Activated T-cell treated with anti-CD3 and anti-CD28 coated beads for 48 hours (primary cell): ENCODE measurements around the gene MBNL1.
"Not testable (repeated sequence)": the region's sequence is repeated elsewhere in the genome, so short reads cannot be mapped to it uniquely, and the experiment has no call there.

Source experiments
- DNase-seq: peaks from one replicate; pipeline ENCODE4 v3.0.0-alpha.2; 2020; ENCODE audit warnings: low read depth

MBNL1 gene

DNA sequence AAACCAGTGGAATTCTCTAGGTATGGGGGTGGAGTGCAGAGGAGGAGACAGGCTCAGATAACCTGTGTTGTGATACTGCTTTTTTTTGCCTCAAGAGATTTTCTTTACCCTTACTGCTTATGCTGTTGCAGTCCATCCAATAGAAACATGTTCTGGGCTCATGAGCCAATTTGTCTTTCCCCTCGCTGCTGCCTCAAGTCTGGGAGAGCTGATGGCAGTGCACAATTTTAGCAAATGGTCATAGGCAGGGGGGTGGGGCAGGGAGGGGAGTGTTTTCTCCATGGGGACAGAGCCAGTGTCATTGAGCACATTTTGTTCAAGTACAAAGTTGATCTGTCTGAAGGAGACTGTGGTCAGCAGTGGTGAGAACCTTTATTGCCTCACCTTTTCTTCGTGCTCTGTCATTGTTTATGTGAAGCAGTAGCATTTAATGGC, 134.9 kb downstream of the MBNL1 start:
- no peak for DNase-seq

- no peak for DNase-seq
Observed at GRCh38 chr3:152404976-152405375, 136.2 kb downstream of the MBNL1 start.

DNA sequence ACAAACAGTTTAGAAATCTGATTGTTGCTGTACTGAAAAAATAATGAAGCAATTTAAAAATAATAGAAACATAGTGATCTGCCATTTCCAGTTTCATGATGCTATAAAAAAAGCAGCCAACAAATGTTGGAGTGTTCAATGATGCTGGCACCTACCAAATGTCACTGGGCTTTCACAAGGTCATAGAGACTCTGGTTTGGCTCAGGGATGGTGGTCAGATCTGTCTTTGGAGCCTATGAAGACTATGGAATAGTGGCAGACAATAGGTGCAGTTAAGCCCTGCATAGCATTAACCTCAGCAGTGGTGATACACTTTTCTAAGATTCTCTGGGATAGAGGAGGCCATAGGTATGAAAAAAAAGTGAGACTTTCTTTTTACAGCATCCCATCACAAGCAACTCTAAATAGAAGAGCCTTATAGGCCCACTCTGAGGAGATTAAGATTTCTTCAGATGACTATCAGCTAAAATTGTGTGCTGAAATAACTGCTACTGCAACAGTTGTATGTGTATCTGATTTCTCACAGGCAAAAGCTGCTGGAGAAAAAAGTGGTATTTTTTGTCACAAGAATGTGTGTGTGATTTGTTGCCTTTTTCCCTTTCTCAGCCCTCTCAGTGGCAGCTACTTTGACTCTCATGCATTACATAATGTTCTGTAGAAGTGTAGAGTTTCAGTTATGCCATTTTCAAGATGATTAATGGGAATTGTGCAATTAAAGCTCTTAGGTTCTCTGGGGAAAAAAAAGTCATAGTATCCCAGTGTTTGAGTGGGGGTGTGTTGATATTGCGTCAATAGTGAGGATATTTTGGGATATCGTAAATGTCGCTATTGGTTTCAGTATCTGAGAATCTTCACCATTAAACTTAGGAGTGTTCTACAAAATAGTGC, 137.4 kb downstream of the MBNL1 start:
- DNase-seq = no peak

DNA sequence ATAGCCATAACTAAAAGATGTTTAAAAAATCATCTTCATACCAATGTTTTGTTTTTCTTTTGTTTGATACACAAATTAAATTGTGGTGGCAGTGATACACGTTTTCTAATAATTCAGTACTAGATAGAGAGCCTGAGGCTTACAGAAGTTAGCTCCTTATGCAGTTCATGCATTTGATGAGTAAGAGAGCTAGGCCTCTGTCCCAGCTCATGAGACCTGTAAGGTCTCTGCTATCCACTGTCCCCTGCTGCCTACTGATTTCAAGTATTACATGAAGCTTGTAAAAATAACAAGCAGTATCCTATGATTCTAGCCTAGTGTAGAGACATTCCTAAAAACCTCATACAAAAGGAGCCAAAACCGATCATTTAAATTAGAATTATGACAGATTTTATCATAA, 144.5 kb downstream of the MBNL1 start:
- DNase-seq = no peak

DNA sequence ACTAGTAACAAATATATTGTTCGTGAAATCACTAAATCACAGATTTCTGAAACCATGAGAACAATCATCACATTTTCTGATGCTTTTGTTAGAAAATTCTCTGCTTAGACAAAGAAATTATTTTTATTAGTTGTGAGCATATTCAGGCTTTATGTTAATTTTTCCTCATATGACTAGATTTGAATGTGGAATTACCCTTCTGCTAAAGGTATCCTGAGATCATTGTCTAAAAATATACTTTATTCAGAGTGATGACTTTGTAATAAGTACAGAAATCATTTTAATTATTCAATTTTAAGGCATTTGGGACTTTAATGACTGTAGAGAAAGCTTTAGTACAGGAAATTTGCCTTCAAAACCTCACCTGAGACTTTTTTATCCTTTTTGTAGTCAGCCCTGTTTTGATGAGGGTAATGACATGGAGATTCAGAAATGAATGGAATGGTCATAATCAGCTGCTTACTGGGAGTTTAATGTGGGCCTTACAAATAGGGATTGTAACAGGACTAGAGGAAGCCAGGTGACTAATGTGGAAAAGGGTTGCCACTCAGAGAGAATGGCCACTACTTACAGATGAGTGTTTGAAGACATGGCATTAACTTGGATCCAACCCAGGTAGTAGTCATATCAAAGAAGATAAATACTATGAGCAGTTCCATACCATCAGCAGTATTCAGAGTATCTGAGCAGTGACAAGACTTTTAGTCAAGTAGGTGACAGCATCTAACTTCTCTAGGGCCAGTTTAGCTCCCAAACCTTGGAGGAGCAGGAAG, 148.3 kb downstream of the MBNL1 start:
- no peak for DNase-seq

DNA sequence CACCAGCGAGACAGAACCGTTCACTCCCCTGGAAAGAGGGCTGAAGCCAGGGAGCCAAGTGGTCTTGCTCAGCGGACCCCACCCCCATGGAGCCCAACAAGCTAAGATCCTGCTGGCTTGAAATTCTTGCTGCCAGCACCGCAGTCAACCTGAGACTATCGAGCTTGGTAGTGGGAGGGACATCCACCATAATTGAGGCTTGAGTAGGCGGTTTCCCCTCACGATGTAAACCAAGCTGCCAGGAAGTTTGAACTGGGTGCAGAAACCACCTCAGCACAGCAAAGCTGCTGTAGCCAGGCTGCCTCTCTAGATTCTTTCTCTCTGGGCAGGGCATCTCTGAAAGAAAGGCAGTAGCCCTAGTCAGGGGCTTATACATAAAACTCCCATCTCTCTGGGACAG, 151.0 kb downstream of the MBNL1 start:
- DNase-seq = peak; percentile 20

DNA sequence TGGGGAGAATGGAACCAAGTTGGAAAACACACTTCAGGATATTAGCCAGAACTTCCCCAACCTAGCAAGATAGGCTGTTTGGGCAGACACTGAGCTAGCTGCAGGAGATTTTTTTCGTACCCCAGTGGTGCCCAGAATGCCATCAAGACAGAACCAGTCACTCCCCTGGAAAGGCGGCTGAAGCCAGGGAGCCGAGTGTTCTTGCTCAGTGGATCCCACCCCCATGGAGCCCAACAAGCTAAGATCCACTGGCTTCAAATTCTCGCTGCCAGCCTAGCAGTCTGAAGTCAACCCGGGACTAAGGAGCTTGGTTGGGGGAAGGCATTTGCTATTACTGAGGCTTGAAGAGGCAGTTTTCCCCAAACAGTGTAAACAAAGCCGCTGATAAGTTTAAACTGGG, 152.4 kb downstream of the MBNL1 start:
- no peak for DNase-seq

- no peak for DNase-seq
Observed at GRCh38 chr3:152426393-152426792, 157.7 kb downstream of the MBNL1 start.

DNA sequence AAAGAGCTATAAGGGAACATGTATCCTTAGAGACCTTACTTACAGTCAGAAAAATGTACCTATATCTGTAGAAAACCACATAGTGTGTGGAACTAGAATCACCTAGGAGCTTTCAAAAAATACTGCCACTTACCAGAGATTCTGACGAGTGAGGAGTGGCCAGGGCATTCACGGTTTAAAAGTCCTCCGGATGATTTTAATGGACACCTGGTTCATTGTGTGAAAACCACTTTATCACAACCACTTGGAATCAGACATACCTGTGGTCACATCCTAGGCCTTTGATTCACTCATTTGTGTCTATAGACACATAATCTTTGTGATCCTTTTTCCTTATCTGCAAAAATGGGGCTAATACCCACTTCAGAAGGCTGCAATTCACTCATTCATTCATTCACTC, 159.8 kb downstream of the MBNL1 start:
- DNase-seq = no peak

GRCh38 chr3:152430223-152431002, 161.7 kb downstream of the MBNL1 start:
- DNase-seq = no peak

DNA sequence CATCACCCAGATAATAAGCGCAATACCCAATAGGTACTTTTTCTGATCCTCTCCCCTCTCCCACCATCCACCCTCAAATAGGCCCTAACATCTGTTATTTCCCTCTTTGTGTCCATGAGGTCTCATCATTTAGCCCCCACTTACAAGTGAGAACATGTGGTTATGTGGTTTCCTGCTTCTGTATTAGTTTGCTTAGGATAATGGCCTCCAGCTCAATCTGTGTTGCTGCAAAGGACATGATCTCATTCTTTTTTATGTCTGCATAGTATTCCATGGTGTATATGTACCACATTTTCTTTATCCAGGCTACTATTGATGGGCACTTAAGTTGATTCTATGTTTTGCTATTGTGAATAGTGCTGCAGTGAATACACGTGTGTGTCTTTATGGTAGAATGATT, 165.4 kb downstream of the MBNL1 start:
- DNase-seq = no peak

DNA sequence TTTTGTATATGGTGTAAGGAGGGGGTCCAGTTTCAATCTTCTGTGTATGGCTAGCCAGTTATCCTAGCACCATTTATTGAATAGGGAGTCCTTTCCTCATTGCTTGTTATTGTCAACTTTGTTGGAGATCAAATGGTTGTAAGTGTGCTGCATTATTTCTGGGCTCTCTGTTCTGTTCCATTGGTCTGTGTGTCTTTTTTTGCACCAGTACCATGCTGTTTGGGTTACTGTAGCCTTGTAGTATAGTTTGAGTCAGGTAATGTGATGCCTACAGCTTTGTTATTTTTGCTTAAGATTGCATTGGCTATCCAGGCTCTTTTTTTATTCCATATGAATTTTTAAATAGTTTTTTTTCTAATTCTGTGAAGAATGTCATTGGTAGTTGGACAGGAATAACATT, 166.5 kb downstream of the MBNL1 start:
- not testable (repeated sequence) for DNase-seq

DNA sequence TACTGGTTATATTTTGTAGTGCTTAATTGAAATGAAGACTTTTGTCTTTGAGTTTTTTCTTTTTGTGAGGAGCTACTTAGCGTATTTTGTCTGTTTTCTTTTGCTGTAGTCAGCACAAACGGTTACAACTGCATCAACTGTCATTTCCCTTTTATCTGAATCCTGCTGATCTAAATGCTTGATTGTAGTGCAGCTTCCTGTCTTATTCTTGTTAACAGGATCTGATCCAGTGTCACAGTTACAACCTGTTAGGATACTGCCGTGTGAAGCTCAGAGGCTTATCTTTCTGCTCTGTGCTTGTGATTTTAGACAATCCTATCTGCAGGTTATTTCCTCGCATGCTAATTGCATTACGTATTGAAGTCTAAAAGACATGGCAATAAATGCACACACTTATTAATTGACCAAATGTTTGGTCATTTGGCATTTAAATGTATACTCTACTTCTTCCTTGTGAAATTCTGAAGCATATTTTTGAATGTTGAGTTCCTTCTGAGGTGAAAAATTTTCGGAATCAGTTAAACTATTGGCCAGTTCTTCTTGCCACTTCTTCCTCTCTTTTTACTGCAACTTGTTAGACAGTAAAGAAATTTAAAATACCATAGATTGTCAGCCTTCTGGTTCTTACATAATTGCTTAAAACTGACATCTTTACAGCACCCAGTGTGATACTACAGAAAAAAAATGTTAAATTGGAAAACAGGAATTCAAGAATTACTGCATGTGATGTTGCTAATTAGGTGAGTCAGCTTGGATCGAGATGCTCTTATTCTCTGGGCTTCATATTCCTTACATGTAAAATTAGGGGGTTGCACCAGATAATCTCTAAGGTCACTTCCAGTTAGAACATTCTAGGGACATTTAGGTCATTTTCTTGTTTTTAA, 168.2 kb downstream of the MBNL1 start:
- no peak for DNase-seq

DNA sequence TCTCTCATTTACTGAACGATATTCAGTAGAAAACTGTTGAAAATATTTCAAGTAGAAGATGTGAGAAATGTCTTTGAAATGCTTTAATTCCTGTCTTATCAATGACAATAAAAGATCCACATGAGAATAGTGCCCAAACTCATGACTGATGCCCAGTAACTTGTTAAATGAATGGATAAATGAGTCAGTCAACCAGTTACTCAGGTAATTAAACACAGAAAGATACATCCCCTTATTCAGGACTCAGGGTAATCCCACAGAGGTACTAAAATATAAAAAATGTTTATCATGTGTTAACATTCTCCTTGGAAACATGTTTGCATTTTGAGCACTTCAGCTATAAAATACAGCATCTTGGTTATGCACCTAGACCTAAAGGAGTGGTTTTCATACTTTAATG, 169.5 kb downstream of the MBNL1 start:
- DNase-seq = no peak

DNA sequence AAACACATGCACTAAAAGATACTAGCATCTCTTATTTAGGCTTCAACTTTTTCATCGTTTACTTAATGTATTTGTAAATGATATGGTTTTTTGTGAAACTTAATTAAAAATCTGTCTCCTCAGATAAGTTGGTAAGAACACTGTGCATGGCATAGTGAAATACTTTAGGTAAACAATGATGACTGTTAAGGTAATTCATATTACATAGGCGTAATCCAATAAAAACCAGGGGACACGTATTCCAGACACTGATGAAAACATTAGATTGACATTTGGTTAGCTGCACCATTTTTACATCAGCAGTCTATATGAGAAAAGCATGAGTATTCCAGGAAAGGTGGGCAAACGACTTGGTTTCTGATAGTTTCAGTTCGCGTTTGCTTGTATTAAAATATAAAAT, 170.0 kb downstream of the MBNL1 start:
- DNase-seq = no peak

DNA sequence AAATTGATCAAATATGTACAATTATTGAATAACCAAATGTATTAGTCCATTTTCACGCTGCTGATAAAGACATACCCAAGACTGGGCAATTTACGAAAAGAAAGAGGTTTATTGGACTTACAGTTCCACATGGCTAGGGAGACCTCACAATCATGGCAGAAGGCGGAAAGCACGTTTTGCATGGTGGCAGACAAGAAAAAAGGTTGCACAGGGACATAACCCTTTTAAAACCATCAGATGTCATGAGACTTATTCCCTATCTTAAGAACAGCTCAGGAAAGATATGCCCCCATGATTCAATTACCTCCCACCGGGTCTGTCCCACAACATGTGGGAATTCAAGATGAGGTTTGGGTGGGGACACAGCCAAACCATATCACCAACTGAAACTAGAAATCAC, 171.5 kb downstream of the MBNL1 start:
- DNase-seq = not testable (repeated sequence)

DNA sequence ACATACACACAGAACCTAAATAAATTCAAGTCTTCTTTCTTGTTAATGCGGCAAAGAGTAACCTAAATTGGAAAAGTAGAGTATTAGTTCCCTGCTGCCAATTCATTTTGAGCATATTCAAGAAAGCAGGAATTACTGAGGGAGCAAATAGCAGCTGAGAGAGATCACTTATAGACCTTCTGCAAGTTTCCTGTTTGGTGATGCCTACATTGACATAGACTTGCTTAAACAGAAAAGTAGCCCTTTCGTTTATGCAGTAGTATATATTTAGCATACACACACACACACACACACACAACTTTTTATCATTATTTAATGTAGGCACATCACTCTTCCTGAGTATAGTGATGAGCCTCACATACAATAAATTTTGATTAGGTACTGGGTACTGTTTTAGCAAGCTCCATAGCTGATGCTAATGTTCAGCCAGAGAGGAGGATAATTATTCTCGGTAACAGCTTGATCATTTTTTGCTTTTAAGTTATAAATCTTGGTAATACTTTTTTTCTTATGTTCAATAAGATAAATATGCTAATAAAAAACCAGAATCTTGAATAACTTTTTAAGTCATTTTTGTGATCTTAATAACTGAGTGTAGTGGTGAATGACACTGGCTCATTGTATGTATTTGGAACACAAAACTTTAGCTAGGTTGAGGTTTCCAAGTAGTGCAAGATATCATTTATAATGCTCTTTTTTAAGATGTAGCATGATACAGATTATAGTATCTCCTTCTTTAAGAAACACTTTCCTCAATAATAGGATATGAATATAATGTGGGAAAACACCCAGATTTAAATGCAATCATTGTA, 174.7 kb downstream of the MBNL1 start:
- DNase-seq = no peak

DNA sequence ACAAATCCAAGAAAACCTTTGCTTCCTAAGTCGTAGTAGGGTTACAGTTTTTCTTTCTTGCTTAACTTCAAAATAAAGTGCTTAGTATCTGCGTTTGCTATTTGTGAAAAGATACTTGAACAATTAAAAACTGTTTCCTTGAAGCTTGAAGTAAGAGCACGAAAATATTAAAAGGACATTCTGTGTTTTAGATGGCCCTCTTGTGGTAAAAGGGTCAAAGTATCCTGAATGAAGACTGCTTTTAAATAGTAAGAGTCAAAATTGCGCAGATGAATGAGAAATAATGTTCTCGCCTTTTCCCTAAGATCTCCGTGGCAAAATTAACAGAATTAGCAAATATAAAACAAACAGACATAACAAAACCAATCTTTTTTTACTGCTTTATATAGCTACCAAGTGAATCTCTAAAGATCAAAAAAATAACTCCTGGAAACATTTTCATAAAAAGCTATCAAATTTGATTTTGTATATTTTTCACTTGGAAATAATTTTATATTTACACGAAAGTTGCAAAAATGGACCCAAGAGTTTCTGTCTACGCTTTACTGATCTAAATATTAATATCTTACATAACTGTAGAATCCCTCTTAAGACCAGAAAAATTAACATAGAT, 175.4 kb downstream of the MBNL1 start:
- DNase-seq = no peak

GRCh38 chr3:152445212-152445611, 176.5 kb downstream of the MBNL1 start:
- DNase-seq = no peak

GRCh38 chr3:152446495-152446894, 177.8 kb downstream of the MBNL1 start:
- DNase-seq = no peak
